ENCODE measurements around the gene USP8.
"Not testable (repeated sequence)": the region's sequence is repeated elsewhere in the genome, so short reads cannot be mapped to it uniquely, and the experiment has no call there.

USP8 gene

DNA sequence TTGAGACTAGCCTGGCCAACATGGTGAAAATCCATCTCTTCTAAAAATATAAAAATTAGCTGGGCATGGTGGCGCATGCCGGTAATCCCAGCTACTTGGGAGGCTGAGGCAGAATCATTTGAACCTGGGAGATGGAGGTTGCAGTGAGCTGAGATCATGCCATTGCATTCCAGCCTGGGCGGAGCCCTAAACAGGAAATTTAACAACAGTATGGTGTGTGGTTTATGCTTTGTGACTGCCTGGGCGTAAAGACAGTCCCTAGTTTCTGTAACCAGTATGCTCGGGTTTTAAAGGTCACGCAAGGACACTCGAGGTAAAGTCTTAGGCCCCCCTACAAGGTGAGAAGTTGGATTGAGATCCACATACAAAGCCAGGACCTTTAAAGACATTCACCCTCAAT is 78.9 kb downstream of the USP8 start:
- in situ Hi-C loops (cut with HindIII; ENCODE audit: low pct_ligation_motif_present, low sequenced_read_pairs) = no loop called here
- no peak overlapping the region for H3K4me3 ChIP-seq (ENCODE audit: low read depth, low read length)
- H3K36me3 ChIP-seq (replicated peaks) = peaks cover 17% of the 10 kb centered on the region
- DNase-seq = no peak
- H3K27ac ChIP-seq = no peak overlapping the region
- no peak for TF ChIP-seq CTCF (IDR thresholded peaks at IDR 0.05; ENCODE audit: low read depth, low read length, missing control alignments)
- no peaks in the 10 kb centered on the region for H3K27me3 ChIP-seq (replicated peaks)

DNA sequence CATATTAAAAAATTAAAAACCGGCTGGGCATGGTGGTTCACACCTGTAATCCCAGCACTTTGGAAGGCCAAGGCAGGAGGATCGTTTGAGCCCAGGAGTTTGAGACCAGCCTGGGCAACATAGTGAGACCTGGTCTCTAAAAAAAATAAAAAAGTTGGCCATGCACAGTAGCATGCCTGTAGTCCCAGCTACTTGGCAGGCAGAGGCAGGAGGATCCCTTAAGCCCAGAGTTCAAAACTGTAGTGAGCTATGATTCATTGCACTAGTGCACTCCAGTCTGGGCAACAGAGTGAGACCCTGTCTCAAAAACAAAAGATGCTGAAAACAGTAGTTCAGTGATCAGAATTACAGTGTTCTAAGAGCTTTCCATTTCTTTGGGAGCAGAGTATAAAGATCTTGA is 81.5 kb downstream of the USP8 start:
- in situ Hi-C loops (cut with HindIII; ENCODE audit: low pct_ligation_motif_present, low sequenced_read_pairs); H3K27me3 ChIP-seq (replicated peaks); H3K27ac ChIP-seq; DNase-seq; H3K36me3 ChIP-seq (replicated peaks); H3K4me3 ChIP-seq (ENCODE audit: low read depth, low read length): not testable (repeated sequence)

GRCh38 chr15:50506121-50506520 is 81.9 kb downstream of the USP8 start:
- Histone ChIP-seq H3K4me3 (ENCODE audit: low read depth, low read length) (no peak overlapping the region), H3K36me3 (replicated peaks) (peaks cover 2% of the 10 kb centered on the region), H3K27me3 (replicated peaks) (no peaks in the 10 kb centered on the region), H3K27ac (no peak overlapping the region)
- in situ Hi-C loops (cut with HindIII; ENCODE audit: low pct_ligation_motif_present, low sequenced_read_pairs) = no loop called here
- no peak for DNase-seq
- TF ChIP-seq CTCF (IDR thresholded peaks at IDR 0.05; ENCODE audit: low read depth, low read length, missing control alignments) = no peak

GRCh38 chr15:50513001-50513400 is 88.8 kb downstream of the USP8 start:
- no peak overlapping the region for H3K27ac ChIP-seq
- H3K4me3 ChIP-seq (ENCODE audit: low read depth, low read length) = no peak overlapping the region
- in situ Hi-C loops (cut with HindIII; ENCODE audit: low pct_ligation_motif_present, low sequenced_read_pairs) = no loop called here
- DNase-seq = no peak
- no peaks in the 10 kb centered on the region for H3K36me3 ChIP-seq (replicated peaks)
- TF ChIP-seq CTCF (IDR thresholded peaks at IDR 0.05; ENCODE audit: low read depth, low read length, missing control alignments) = no peak
- H3K27me3 ChIP-seq (replicated peaks) = no peaks in the 10 kb centered on the region

- no peak for DNase-seq
- Histone ChIP-seq H3K36me3 (replicated peaks) (no peaks in the 10 kb centered on the region), H3K4me3 (ENCODE audit: low read depth, low read length) (no peak overlapping the region), H3K27ac (no peak overlapping the region), H3K27me3 (replicated peaks) (no peaks in the 10 kb centered on the region)
- in situ Hi-C loops (cut with HindIII; ENCODE audit: low pct_ligation_motif_present, low sequenced_read_pairs) = no loop called here
- TF ChIP-seq CTCF (IDR thresholded peaks at IDR 0.05; ENCODE audit: low read depth, low read length, missing control alignments) = no peak
Observed at GRCh38 chr15:50519740-50520425, 95.7 kb downstream of the USP8 start.

DNA sequence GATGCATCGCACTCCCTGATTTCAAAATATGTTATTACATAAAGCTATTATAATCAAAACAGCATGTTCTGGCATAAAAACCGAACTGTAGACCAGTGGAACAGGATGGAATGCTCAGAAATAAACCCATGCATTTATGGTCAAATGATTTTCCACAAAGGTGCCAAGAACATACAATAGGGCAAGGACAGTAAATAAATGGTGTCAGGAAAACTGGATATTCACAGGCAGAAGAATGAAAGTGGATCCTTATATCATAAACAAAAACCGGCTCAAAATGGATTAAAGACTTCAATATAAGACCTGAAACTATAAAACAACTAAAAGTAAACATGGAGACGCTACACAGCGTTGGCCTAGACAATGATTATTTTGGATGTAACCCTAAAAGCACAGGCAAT is 99.6 kb downstream of the USP8 start:
- Histone ChIP-seq H3K27ac (no peak overlapping the region), H3K36me3 (replicated peaks) (no peaks in the 10 kb centered on the region), H3K27me3 (replicated peaks) (no peaks in the 10 kb centered on the region), H3K4me3 (ENCODE audit: low read depth, low read length) (no peak overlapping the region)
- in situ Hi-C loops (cut with HindIII; ENCODE audit: low pct_ligation_motif_present, low sequenced_read_pairs) = no loop called here
- no peak for DNase-seq
- no peak for TF ChIP-seq CTCF (IDR thresholded peaks at IDR 0.05; ENCODE audit: low read depth, low read length, missing control alignments)
